GM21447 (cell line): ENCODE data around the gene PKIG.
"Not testable (repeated sequence)": the region's sequence is repeated elsewhere in the genome, so short reads cannot be mapped to it uniquely, and the experiment has no call there.

Experiments used
- ATAC-seq: cut with Tn5 transposase; IDR thresholded peaks from one replicate; pipeline ENCODE4 v1.9.1; 2021; ENCODE audit not compliant: unreplicated experiment

Gene PKIG

DNA sequence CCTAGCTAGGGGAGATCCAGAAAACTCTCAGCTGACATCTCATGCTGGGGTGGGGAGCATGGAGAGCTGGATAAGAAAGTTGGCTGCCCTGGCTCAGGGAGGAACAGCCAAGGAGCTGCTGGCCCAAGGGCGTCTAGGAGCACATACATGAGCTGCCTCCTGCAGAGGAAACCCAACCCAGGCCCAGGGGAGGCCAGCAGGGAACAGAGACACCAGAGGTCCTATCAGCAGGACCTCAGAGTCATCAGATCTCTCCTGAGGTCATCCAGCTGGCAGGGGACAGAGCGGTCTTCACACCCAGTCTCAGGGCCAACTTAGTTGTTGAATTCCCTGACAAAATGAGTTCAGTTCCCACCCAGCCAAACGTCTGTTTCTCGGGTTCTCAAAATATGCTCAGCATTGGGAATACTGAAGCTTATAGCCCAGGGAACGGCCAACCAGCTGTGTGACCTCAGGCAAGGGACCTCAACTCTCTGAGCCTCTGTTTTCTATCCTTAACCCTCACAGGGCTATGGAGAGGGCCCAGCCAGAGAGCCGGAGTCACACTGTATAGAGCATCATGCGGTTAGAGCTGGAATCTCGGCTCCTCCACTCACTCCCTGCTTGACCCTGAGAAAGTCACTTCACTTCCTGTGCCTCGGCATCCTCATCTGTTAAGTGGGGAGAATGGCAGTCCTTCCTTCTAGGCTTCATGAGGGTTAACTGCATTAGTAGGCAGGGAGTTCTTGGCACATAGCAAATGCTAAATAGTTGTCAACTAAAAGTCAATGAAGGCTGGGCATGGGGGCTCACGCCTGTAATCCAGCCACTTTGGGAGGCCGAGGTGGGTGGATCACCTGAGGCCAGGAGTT lies 55.4 kb downstream of the PKIG start:
- no peak for ATAC-seq

DNA sequence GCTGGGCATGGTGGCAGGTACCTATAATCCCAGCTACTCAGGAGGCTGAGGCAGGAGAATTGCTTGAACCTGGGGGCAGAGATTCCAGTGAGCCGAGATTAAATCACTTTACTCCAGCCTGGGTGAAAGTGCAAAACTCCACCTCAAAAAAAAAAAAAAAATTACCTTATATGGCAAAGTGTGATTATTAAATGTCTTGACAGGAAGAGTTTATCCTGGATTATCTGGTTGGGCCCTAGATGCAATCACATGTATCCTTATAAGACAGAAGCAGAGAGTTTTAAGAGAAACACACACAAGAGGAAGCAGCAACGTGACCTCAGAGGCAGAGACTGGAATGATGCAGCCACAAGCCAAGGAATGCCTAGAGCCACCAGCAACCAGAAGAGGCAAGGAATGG lies 58.1 kb downstream of the PKIG start:
- ATAC-seq, result no peak

DNA sequence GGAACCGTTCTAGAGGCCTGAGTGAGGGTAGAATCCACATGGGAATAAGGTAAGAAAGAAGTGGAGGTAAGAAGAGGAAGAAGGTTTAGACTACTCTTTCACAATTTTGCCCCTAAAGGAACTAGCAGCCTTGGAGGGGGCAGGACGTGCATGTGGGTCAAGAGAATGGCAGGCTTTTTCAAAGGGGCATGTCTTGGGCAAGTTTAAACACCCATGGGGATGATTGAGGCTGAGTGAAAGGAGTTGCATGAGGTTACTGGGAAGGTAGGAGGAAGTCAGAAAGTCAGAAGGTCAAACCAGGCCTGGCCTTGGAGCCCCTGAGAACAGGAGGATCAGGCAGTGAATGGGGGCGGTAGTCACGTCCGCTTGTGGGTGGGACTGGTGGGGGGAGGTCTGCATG lies 58.9 kb downstream of the PKIG start:
- no peak for ATAC-seq

DNA sequence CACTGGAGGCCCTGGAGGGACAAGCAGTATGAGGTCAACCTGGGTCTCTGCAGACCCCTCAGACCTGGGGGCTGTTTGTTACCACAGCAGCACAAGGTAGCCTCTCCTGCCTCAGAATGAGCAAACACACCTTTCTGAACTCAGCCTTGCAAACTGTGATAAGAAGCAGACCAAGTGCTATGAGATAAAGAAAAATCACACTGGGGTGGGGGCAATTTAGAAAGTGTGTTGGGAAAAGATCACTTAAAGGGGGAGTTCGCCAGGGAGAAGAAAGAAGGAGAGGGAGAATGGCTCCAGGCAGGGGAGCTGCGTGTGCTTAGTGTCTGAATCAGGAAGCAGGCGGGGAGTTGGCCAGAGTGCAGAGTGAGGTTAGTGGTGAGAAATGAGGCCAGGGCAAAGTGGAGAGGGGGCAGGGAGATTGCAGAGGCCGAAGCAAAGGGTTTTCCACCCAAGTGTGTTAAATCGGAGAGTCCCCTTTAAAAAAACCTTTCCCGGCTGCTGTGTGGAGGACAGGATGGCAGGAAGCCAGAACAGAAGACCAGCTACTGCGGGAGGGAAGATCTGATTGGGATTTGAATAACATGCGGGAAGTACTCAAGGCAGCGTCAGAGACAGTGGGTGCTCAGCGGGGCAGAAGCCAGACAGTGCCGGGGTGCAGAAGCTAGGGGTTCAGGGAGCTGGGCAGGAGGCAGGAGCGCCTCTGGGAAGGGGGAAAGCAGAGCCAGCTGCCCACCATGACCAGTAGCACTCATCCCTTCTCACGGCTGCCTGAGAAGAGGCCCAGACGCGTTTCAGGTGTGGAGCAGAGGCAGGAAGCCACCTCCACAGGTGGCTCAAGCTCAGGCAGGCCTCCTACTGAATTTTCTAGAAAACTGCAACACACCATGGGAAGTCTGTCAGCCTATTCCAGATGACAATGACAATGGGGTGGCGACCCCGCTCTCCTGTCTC lies 60.1 kb downstream of the PKIG start:
- ATAC-seq, result no peak

DNA sequence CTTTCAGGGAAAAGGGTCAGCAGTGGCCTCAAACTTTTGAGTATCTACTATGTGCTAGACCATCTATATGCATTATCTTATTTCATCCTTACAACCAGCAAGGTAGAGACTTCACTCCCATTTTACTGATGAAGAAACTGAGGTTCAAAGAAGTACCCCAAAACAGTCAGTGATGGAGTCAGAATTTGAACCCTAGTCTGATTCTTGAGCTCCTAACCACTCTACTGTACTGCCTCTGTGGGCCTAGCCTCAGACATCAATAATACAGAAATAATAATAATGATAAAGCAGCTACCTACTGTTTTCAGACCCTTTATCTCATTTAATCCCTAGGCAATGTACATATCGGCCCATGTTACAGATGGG lies 60.8 kb downstream of the PKIG start:
- ATAC-seq, result no peak

DNA sequence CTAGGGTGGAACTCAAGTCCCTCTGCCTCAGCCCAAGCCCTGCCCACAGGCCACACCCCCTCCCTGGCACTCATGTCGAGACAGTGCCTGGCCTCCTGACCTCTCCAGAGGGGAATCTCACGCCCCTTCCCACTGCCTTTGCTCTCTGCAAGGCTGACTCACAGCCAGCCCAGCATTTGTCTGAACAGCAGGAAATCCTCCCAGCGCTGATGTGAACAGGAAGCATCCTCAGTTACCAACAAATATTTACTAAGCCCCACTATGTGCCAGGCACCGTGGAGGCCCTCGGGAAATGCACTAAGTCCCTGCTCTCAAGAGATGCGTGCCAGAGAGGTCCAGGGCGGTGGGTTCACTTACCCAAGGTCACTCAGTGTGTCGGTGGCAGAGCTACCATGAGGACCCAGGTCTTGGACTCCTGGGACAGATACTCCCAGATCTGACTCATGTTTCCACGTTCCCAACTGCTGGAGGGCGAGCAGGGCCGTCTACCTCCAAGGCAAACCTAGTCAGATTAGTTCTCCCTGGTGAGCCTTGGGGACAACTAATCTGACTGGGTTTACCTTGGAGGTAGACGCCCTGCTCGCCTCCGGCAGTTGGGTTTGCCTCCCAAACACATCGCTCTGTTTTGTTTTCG lies 61.3 kb downstream of the PKIG start:
- no peak for ATAC-seq

DNA sequence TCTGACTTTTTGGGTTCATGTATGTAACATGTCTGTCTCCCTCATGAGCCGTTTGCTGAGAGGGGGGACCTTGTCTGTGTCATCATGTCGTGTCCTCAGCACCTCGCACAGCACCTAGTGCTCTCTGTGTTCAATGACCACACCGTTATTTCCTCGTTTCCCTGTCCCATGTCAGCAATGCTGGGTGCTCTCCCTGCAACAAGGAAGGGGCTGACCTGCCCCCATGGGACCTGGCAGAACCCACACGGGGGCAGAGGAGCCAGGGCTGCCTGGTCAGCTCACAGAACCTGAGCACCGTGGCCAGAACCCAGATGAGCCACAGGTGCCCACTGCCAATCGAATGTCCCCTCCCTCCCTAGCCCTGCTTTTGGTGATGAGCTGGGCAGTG lies 61.8 kb downstream of the PKIG start:
- no peak for ATAC-seq

DNA sequence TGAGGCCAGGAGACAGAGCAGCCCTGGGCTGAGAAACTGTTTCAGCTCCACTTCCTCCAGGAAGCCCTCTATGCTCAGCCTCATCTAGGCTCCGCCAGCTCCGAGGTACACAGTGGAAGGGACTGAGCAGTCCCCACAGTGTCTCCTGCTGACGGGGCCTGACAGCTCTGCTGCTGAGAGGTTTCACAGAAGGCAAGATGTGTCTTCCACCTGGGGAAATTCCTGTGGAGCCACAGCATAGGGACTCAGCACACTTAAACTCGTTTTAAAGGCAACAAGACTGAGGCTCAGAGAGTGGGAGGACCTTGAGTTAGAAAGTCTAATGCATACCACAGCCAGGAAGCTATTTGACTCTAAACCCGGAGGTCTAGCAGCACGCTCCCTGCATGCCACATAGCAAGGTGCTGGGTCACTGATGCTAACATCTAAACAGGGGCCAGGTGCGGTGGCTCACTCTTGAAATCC lies 62.3 kb downstream of the PKIG start:
- no peak for ATAC-seq

DNA sequence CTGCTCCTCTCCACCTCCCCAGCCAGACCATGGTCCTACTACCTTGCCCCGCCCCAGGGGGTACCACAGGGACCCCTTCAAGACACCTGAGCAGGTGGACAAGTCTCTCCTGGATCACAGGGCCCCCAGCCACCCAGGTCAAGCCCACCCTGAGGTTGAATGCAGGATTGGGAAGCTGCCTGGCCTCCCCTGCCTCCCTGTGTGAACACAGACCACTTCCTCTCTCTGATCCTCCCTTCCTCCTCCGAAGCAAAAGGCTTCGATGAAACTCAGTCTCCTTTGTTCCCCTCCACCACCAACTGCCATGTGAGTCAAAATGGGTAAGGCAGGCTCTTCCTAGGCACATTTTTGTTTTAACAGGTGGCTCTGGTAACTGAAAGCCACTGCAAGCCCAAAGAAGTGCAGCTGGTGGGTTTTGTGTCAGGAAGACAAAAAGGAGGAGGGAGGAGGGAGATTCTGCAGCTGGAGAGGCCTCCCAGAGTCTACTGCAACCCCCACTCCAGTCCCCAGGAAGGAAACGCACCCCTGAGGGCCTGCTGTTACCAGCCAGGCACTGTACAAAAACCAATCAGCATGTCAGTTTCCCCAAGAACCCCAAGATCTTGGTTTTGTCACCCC lies 63.8 kb downstream of the PKIG start:
- peak; percentile 35 for ATAC-seq

DNA sequence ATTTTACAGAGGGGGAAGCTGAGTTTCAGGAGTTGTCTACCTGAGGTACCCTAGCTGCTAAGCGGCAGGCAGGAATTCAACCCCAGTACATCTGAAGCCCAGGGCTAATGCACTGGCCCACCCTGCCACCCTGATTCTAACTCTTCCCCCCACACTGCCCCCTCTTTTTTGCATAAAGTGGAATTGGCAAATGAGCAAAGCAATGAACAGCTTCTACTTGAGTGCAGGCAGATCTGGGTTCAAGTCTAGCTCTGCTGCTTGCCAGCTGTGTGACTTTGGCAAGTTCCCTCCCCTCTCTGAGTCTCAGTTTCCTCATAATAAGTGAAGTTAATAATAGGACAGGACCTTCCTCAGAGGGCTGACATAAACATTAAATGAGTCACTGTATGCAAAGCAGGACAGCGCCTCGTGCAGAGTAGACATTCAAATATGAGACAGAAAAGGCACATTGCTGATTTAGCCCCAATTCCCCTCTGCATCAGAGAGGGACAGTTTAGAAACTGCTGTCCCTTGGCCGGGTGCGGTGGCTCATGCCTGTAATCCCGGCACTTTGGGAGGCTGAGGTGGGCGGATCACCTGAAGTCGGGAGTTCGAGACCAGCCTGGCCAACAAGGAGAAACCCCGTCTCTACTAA lies 64.4 kb downstream of the PKIG start:
- ATAC-seq, result peak; percentile 53

DNA sequence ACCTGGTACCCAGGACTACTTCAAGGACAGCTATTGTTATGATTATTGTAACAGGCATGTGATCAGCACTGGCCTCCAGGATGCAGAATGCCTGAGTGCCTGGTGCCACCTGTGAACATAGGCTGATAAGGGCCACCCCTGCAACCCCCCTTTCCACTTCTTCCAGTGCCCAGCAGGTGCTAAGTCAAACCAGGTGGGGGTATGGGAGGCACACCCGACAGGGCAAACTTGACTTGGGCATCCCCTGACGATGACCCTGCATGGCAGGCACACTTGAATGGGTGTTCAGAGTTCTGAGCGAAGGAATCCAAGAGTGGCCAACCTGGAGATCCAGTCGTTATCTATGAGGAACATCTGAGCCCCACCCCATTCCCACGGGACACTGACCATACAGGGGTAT lies 65.7 kb downstream of the PKIG start:
- no peak for ATAC-seq

DNA sequence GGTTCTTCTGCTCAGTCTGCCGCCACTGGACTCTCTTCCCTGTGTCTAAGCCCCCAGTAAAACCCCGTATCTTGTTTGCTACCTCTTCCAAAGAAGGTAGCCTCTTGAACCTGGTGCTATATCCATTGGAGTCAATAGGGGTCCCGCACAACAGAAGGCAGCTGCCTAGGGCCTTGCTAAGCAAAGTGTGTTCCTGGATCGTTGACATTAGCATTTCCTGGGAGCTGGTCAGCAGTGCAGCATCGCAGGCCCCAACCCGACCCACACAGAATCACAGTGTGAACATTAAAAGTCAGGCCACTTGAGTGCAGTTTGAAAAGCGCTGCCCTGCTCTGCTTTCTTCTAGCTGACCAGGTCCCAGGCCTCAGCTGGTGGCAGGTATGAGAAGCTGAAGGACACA lies 66.2 kb downstream of the PKIG start:
- ATAC-seq, result no peak

DNA sequence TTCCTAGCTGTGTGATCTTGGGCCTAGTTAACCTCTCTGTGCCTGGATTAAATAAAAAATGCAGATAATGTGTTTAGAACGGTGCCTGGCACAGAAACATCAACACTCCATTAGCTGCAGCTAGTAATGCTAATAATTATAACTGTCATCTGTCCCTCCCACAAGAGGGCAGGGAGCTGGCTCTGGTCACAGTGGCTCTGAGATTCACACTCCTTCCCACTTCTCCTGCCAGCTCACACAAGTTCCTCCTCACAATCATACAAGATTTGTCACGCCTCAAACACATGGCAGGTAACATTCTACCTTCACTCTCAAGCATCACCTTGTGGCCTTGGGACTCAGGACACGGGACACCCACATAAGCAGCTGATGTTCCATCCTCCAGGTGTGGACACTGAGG lies 66.7 kb downstream of the PKIG start:
- ATAC-seq, result no peak

DNA sequence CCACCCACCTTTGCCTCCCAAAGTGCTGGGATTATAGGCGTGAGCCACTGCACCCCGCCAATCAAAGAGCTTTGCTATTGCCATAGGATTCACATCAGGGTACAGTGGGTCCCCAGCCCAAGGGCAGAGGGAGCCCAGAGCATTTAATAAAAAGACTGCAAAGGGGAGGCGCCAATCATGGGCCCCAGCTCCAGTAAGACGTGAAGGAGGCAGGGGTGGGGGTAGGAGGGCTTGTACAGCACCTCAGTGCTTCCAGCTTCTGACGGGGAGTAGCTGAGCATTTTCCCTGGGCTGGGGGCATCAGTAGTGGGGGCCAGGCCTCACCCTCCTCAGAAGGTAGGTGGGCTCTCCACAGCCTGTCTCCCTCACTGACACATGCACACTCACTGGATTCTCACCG lies 67.6 kb downstream of the PKIG start:
- ATAC-seq, result no peak

DNA sequence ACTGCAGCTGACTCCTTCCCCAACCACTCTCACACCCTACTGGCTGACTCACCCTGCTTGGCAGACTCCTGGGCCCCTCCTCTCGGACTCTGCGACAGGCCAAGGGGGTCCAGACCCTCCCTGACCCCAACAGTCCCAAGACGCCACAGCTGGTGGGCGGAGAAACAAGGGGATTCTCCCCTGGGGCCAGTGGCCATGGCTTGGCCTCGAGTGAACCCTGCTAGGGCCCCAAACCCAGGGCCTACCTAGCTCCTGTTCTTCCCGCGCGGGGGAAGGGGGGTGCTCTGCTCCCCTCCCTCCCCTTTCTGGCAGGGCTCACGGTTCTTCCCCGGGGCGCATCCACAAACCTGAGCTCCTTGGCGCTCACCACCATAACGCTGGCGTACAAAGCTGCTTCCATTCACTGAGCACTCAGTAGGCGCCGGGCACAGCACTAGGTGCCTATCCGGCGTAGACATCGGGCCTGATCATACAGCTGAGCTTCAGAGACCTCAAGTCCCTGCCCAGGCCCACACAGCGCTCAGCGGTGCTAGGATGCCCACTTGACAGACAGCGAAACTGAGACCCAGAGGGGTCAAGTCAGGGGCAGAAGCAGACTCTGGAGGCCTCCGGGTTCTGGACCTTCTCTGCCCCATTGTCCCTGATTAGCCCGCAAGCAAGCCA lies 68.5 kb downstream of the PKIG start:
- no peak for ATAC-seq

DNA sequence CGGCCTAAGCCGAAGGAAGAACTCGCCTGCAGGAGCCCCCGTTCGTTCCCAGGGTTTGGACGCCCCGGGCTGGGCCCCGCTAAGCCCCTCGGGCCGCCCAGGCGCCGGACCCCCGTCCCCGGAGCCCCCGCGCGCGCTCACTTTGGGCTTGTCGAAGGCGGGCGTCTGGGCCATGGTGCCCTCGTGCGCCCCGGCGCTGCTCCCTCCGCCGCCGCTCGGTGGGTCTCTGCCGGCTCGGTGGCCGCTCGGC lies 69.0 kb downstream of the PKIG start:
- ATAC-seq, result no peak

DNA sequence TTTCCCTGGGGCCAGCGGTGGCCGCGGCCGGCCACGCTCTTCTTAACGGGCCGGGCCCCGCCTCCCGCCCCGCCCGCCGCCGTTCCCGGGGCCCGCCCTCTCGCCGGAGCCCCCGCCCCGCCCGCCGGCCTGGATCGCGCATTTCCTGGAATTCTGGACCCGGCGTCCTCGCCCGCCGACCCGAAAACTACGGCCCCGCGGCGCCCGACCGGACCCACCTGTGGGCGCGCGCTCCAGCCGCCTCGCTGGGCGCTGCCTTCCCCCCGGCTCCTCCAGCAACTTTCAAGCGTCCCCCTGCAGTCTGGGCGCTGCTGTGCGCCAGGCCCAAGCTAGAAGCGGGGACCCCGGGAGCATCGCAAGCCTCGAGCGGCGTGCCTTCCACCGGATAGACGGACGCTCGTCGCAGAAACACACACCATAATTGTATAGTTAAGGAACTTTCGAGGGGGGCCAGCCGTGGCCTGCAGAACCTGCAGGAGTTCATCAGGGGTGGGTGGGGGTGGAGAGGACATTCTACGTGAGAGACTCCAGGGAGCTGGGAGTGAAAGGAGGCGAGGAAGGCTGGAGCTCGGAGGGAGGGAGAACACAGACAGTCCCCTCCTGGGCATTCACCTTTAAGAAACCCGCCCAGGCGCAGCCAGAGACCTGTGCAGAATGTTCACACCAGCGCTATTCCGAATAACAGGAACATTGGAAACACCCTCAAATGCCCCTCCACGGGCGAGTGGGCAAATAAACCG lies 69.5 kb downstream of the PKIG start, which contains the start of gene ADA:
Gene ADA, minus strand, starts transcription at position 16 of the 740 bp plus-strand sequence. CDS start 92 bp downstream, outside the sequence.
- ATAC-seq, result no peak

DNA sequence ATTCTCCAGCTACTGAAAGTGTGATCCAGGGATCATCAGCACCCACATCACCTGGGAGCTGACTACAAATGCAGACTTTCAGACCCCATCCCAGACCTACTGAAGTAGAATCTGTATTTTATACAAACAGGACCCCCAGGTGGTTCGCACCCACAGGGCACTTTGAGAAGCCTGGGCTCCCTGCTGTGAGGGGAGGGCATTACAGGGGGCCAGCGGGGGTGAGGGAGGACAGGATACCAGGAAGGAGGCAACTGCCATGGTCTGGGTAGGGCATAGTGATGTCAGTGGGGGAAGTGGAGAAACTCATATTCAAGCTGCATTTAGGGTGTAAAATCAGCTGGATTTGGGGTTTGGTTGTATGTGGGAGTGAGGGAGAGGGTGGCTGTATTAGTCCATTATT lies 71.2 kb downstream of the PKIG start:
- ATAC-seq, result no peak

DNA sequence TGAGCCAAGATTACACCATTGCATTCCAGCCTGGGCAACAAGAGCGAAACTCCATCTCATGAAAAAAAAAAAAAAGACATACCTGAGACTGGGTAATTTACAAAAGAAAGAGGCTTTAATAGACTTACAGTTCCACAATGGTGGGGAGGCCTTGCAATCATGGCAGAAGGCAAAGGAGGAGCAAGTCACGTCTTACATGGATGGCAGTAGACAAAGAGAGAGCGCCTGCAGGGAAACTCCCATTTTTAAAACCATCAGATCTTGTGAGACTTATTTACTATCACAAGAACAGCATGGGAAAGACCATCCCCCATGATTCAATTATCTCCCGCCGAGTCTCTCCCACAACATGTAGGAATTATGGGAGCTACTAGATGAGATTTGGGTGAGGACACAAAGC lies 71.8 kb downstream of the PKIG start:
- ATAC-seq, result not testable (repeated sequence)

DNA sequence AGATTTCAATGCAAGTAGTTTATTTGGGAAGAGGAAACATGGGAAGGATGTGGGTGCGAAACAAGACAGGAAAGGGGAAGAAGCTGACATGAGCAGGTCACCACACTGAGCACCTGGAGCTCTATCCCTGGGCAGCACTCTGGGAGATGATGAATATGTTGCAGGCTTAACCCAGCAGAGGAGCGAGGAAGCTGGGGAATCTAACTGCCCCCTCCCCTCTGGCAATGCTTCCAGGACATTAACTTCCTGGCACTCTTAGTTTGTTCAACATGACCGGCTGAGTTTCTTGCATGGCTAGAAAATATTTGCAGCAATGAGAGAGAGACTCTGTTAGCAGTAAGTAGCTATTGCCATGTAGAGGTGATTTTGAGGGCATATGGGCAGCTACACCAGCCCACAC lies 74.1 kb downstream of the PKIG start:
- ATAC-seq, result no peak
